H9 (cell line): ENCODE results near the gene TNNI3. TPM values are rescaled to one million over a fixed set of nuclear protein-coding genes. Genes with fewer than 3 reads are reported as not detected.
A peak's percentile ranks its signal among the peaks of the same experiment; 100 is the strongest.

Experiments used
- DNase-seq: peaks from one replicate; pipeline ENCODE4 v3.0.0-alpha.2; 2017
- H2AFZ ChIP-seq: one replicate; pipeline ENCODE4 v1.6.1; 2013; ENCODE audit warnings: mild to moderate bottlenecking, low read length, control low read depth, moderate library complexity
- H2AK5ac ChIP-seq: 2 replicates; pipeline ENCODE4 v1.6.1; 2013; ENCODE audit warnings: low read length, control low read depth, mixed read lengths; ENCODE audit not compliant: insufficient read length
- H2BK120ac ChIP-seq: one replicate; pipeline ENCODE4 v1.6.1; 2013; ENCODE audit warnings: low read depth, mild to moderate bottlenecking, low read length, control low read depth, inconsistent platforms; ENCODE audit not compliant: poor library complexity, severe bottlenecking
- H2BK12ac ChIP-seq: 2 replicates; pipeline ENCODE4 v1.6.1; 2013; ENCODE audit warnings: low read length, control low read depth, mixed read lengths, low read depth; ENCODE audit not compliant: insufficient read length
- H2BK15ac ChIP-seq: 2 replicates; pipeline ENCODE4 v1.6.1; 2013; ENCODE audit warnings: low read depth, low read length, control low read depth
- H2BK20ac ChIP-seq: one replicate; pipeline ENCODE4 v1.6.1; 2013; ENCODE audit warnings: low read depth, mild to moderate bottlenecking, low read length, control low read depth, inconsistent platforms; ENCODE audit not compliant: poor library complexity, severe bottlenecking
- H2BK5ac ChIP-seq: 2 replicates; pipeline ENCODE4 v1.6.1; 2013; ENCODE audit warnings: low read length, control low read depth, mixed read lengths; ENCODE audit not compliant: insufficient read length
- H3K14ac ChIP-seq: 2 replicates; pipeline ENCODE4 v1.6.1; 2013; ENCODE audit warnings: low read length, control low read depth; ENCODE audit not compliant: insufficient read depth
- H3K18ac ChIP-seq: 2 replicates; pipeline ENCODE4 v1.6.1; 2013; ENCODE audit warnings: low read depth, mild to moderate bottlenecking, mixed read lengths, low read length, control low read depth; ENCODE audit not compliant: insufficient read length
- H3K23ac ChIP-seq: 2 replicates; pipeline ENCODE4 v1.6.1; 2013; ENCODE audit warnings: low read length, control low read depth, mixed read lengths, low read depth; ENCODE audit not compliant: insufficient read length
- H3K23me2 ChIP-seq: 2 replicates; pipeline ENCODE4 v1.6.1; 2013; ENCODE audit warnings: low read depth, mild to moderate bottlenecking, mixed read lengths, low read length, control low read depth; ENCODE audit not compliant: insufficient read length, poor library complexity, severe bottlenecking
- H3K27ac ChIP-seq: 2 replicates; pipeline ENCODE4 v1.5.1; 2013; ENCODE audit warnings: low read length, control low read depth, mixed read lengths, low read depth; ENCODE audit not compliant: insufficient read length
- H3K27me3 ChIP-seq: 2 replicates; pipeline ENCODE4 v1.6.1; 2013; ENCODE audit warnings: low read length, control low read depth, inconsistent platforms; ENCODE audit not compliant: insufficient read depth
- H3K4ac ChIP-seq: 2 replicates; pipeline ENCODE4 v1.6.1; 2013; ENCODE audit warnings: low read depth, mild to moderate bottlenecking, control low read depth, inconsistent platforms, low read length, moderate library complexity
- H3K4me1 ChIP-seq: 2 replicates; pipeline ENCODE4 v1.6.1; 2013; ENCODE audit warnings: low read length, control low read depth, inconsistent platforms; ENCODE audit not compliant: insufficient read depth
- H3K4me2 ChIP-seq: 2 replicates; pipeline ENCODE4 v1.6.1; 2013; ENCODE audit warnings: low read length, control low read depth, mixed read lengths; ENCODE audit not compliant: insufficient read length, insufficient read depth
- H3K56ac ChIP-seq: 2 replicates; pipeline ENCODE4 v1.6.1; 2013; ENCODE audit warnings: low read depth, mild to moderate bottlenecking, mixed read lengths, low read length, control low read depth; ENCODE audit not compliant: insufficient read length
- H3K79me1 ChIP-seq: 2 replicates; pipeline ENCODE4 v1.6.1; 2013; ENCODE audit warnings: low read depth, mild to moderate bottlenecking, moderate library complexity, low read length, control low read depth, inconsistent platforms; ENCODE audit not compliant: insufficient read depth, poor library complexity, severe bottlenecking
- H3K79me2 ChIP-seq: 2 replicates; pipeline ENCODE4 v1.6.1; 2013; ENCODE audit warnings: low read length, control low read depth, inconsistent platforms; ENCODE audit not compliant: insufficient read depth
- H3K9ac ChIP-seq: 2 replicates; pipeline ENCODE4 v1.6.1; 2013; ENCODE audit warnings: low read length, control low read depth, mixed read lengths; ENCODE audit not compliant: insufficient read length; ENCODE audit errors: extremely low read depth
- H3K9me3 ChIP-seq: one replicate; pipeline ENCODE4 v1.6.1; 2013; ENCODE audit warnings: low read depth, low read length, inconsistent platforms; ENCODE audit not compliant: control insufficient read depth
- H3T11ph ChIP-seq: one replicate; pipeline ENCODE4 v1.6.1; 2013; ENCODE audit warnings: mild to moderate bottlenecking, low read length, control low read depth, inconsistent platforms
- H4K20me1 ChIP-seq: one replicate; pipeline ENCODE4 v1.6.1; 2013; ENCODE audit not compliant: control insufficient read depth, insufficient read length, insufficient read depth
- H4K5ac ChIP-seq: 2 replicates; pipeline ENCODE4 v1.6.1; 2013; ENCODE audit warnings: low read depth, mild to moderate bottlenecking, mixed read lengths, low read length, control low read depth; ENCODE audit not compliant: insufficient read length
- H4K8ac ChIP-seq: replicated peaks from 2 replicates; pipeline ENCODE4 v1.6.1; 2013; ENCODE audit warnings: low read length, control low read depth, mixed read lengths, low read depth; ENCODE audit not compliant: insufficient read length
- H4K91ac ChIP-seq: 2 replicates; pipeline ENCODE4 v1.6.1; 2013; ENCODE audit warnings: low read depth, mild to moderate bottlenecking, moderate library complexity, mixed read lengths, low read length, control low read depth; ENCODE audit not compliant: insufficient read length
- H3K27ac Mint-ChIP-seq, 3 experiments: 2 replicates in 2 of 3; 3 replicates in 1 of 3; pipeline ENCODE4 v1.8.0; 2020 to 2021; ENCODE audit warnings: mixed read lengths in 3 of 3, mild to moderate bottlenecking in 1 of 3, moderate library complexity in 1 of 3
- H3K27me3 Mint-ChIP-seq: 2 replicates; pipeline ENCODE4 v1.8.0; 2021; ENCODE audit warnings: low read depth, mild to moderate bottlenecking, moderate library complexity, mixed read lengths
- H3K36me3 Mint-ChIP-seq, 3 experiments: 2 replicates in 2 of 3; 3 replicates in 1 of 3; pipeline ENCODE4 v1.8.0; 2020 to 2021; ENCODE audit warnings: low read depth in 3 of 3, mixed read lengths in 3 of 3; ENCODE audit not compliant: insufficient read depth in 1 of 3
- H3K4me1 Mint-ChIP-seq, 2 experiments: 2 replicates each; pipeline ENCODE4 v1.8.0; 2020; ENCODE audit warnings: mixed read lengths in 2 of 2
- H3K4me3 Mint-ChIP-seq, 2 experiments: 2 replicates in 1 of 2; 3 replicates in 1 of 2; pipeline ENCODE4 v1.8.0; 2020 to 2021; ENCODE audit warnings: mild to moderate bottlenecking in 2 of 2, mixed read lengths in 2 of 2, moderate library complexity in 1 of 2
- H3K9me3 Mint-ChIP-seq, 2 experiments: 2 replicates in 1 of 2; 3 replicates in 1 of 2; pipeline ENCODE4 v1.8.0; 2020; ENCODE audit warnings: mild to moderate bottlenecking in 2 of 2, mixed read lengths in 2 of 2, moderate library complexity in 1 of 2
- CTCF ChIP-seq: fragments of 200-600 bp; sonication (generic); conservative IDR thresholded peaks from 3 replicates; pipeline ENCODE4 v1.8.0; 2021; ENCODE audit warnings: antibody characterized with exemption, mild to moderate bottlenecking
- WGBS: extraction: QIAGEN DNeasy Blood & Tissue Kit; methylation state at CpG from one replicate; pipeline ENCODE4 v1.1.7; 2013; ENCODE audit warnings: missing lambda C conversion rate, low lambda C conversion rate, mixed read lengths; ENCODE audit not compliant: insufficient read length; ENCODE audit errors: extremely low coverage; 5-methylcytosine and 5-hydroxymethylcytosine counted together
- total RNA-seq: library from RNA; stranded (reverse); gene quantifications from 2 replicates; pipeline ENCODE4 v1.2.1, GENCODE V29; 2021

Gene TNNI3
- total RNA-seq, 1 experiment from 2014 or later: 36.9 TPM

DNA sequence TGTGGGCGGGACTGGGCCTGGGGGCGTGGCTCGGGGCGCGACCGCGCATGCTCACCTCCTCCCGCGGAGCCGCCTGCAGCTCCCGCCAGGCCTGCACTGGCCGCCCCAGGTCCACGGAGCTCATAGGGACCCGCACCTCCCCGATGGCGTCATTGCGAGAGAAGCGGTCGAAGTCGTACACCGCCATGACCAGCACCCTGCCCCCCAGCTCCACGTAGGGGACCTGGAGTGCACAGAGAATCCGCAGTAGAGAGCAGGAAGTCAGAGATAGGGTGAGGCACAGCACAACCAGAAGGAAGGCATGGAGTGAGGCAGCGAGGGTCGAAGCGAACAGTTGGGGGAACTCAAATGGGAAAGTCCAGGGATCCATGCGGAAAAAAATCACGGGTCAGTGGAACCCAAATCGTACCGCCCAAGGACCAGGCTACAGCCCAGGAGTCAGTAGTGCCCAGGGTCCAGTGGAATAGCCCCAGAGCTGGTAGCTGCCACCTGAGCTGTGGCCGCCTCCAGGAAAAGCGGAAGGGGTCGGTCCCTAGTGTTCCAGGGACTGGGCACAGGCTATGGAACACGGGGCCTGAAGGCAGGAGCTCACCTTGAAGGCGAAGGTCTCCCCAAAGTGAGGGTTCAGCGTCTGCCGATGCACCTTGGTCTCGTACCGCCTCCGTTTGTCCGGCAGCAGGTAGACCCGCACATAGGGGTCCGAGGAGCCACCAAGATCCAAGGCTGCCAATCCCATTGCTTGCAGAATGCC is 17.8 kb upstream of the TNNI3 start:
- no peak overlapping the region for H2BK5ac ChIP-seq
- Mint-ChIP-seq H3K4me3 (peak overlapping the region in 1 of 2 experiments; percentile 57; a peak in 2 of 5 replicates), H3K27me3 (peaks cover 77% of the 10 kb centered on the region), H3K4me1 (peaks cover 33 to 56% of the 10 kb centered on the region in 2 experiments), H3K9me3 (peaks cover 2 to 8% of the 10 kb centered on the region in 2 experiments; a peak in 4 of 5 replicates), H3K36me3 (no peaks in the 10 kb centered on the region), H3K27ac (no peak overlapping the region)
- no peak for TF ChIP-seq CTCF
- H3K23ac ChIP-seq: no peak overlapping the region
- peak overlapping the region; percentile 74 for H3K18ac ChIP-seq
- H3K9ac ChIP-seq: no peak overlapping the region
- no peak overlapping the region for H2BK15ac ChIP-seq
- no peak overlapping the region for H3K4ac ChIP-seq
- H3K4me1 ChIP-seq: peaks cover 2% of the 10 kb centered on the region; the same call in 1 of the 2 replicates
- 0 out of 2 replicates have a peak, but pooled peaks cover under 1% of the 10 kb centered on the region for H3K27me3 ChIP-seq
- no peaks in the 10 kb centered on the region for H3K9me3 ChIP-seq
- H4K20me1 ChIP-seq: no peaks in the 10 kb centered on the region
- H4K5ac ChIP-seq: no peak overlapping the region
- no CpG with 5 or more reads among the region's 43 CpGs for WGBS
- H3T11ph ChIP-seq: no peak overlapping the region
- peaks cover 28% of the 10 kb centered on the region for H3K23me2 ChIP-seq
- peak overlapping the region; percentile 43; the same call in 1 of the 2 replicates for H3K14ac ChIP-seq
- no peak overlapping the region for H2BK120ac ChIP-seq
- H2AFZ ChIP-seq: no peak overlapping the region
- H3K79me1 ChIP-seq: no peaks in the 10 kb centered on the region
- H3K4me2 ChIP-seq: peak overlapping the region; percentile 32
- H4K91ac ChIP-seq: no peak overlapping the region
- H2AK5ac ChIP-seq: no peak overlapping the region
- no peaks in the 10 kb centered on the region for H3K79me2 ChIP-seq
- no peak overlapping the region for H3K27ac ChIP-seq
- H4K8ac ChIP-seq: no peak overlapping the region
- H2BK12ac ChIP-seq: no peak overlapping the region
- no peak overlapping the region for H3K56ac ChIP-seq
- no peak overlapping the region for H2BK20ac ChIP-seq
- peak; percentile 67 for DNase-seq
